ENCODE measurements around the gene PHLDB1. TPM values are rescaled to one million over a fixed set of nuclear protein-coding genes. Genes with fewer than 3 reads are reported as not detected.
"Not testable (repeated sequence)": the region's sequence is repeated elsewhere in the genome, so short reads cannot be mapped to it uniquely, and the experiment has no call there.

PHLDB1 gene
- polyA plus RNA-seq, 1 donor (not counting 4 experiments of a cell fraction or from before 2014, with no cell fraction given) = 35.0 TPM

DNA sequence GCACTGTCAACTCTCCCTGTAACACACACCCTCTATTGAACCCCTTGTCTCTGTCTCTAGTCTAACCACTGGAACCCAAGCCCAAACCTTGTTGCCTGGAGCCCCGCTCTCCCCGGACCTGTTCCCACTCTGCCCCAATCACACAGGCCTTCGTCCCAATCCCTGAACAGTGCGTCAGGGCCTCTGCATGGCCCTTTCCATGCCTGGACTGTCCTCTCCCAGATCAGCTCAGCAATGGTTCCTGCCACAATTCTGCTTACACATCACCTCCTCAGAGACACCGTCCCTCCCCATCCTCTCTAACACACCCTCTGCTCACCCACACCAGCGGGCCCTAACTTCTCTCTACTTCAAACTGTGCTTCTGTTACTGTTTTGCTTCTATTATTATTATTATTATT lies 70.6 kb downstream of the PHLDB1 start:
- Histone ChIP-seq H3K9me3 (ENCODE audit: control insufficient read depth, low read depth, low read length) (peaks cover 2% of the 10 kb centered on the region), H3K4me3 (ENCODE audit: control insufficient read depth in 2 of 3, extremely low read depth in 1 of 3, insufficient read depth in 2 of 3, low read depth in 1 of 3, low read length in 3 of 3) (no peak overlapping the region), H3K4me2 (ENCODE audit: control insufficient read depth, extremely low read depth, insufficient read depth, low read depth, low read length) (no peak overlapping the region), H3K9me1 (ENCODE audit: control insufficient read depth, extremely low read depth, insufficient read depth, low read length) (no peaks in the 10 kb centered on the region), H3K79me2 (ENCODE audit: control insufficient read depth, insufficient read depth, low read length) (no peaks in the 10 kb centered on the region), H2AFZ (ENCODE audit: control insufficient read depth, low read length) (no peak overlapping the region), H3K36me3 (ENCODE audit: control insufficient read depth in 2 of 2, extremely low read depth in 1 of 2, insufficient read depth in 2 of 2, low read length in 2 of 2) (no peaks in the 10 kb centered on the region), H3K27me3 (ENCODE audit: control insufficient read depth, extremely low read depth, insufficient read depth, low read length) (no peaks in the 10 kb centered on the region), H3K4me1 (ENCODE audit: control insufficient read depth, extremely low read depth, insufficient read depth, low read length) (peaks cover 10% of the 10 kb centered on the region), H3K27ac (ENCODE audit: control insufficient read depth, insufficient read depth, low read length) (no peak overlapping the region), H3K9ac (ENCODE audit: control insufficient read depth, extremely low read depth, insufficient read depth, low read length) (no peak overlapping the region), H4K20me1 (ENCODE audit: control insufficient read depth, extremely low read depth, insufficient read depth, low read length) (no peaks in the 10 kb centered on the region)
- FAIRE-seq (no peak), DNase-seq (ENCODE audit: low read depth, low spot score) (no peak)
- TF ChIP-seq EZH2 (IDR thresholded peaks at IDR 0.05; ENCODE audit: low read length) = no peak
- no peak for TF ChIP-seq CTCF (optimal IDR thresholded peaks at IDR 0.05 in 1 of 3, IDR thresholded peaks at IDR 0.05 in 1 of 3, conservative IDR thresholded peaks at IDR 0.05 in 1 of 3; ENCODE audit: extremely low read depth in 1 of 3, insufficient read depth in 2 of 3, low read length in 3 of 3)
- dilution Hi-C loops (cut with MboI; ENCODE audit: extremely low pct_ligation_motif_present, low sequenced_read_pairs) = no loop called here

DNA sequence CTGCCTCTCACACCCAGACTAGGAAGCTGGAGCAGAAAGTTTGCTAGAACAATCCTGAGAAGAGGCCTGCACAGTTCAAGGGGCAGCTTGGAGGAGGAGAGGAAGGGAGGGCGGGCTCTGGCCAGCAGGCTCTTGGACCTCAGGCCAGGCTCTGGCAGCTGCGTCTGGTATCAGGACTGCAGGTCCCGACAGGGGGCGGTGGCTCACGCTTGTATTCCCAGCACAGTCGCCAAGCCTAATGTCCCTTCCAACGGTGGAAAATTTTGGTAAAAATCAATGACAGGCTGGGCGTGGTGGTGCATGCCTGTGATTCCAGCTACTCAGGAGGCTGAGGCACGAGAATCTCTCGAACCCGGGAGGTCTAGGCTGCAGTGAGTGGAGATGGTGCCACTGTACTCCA lies 71.5 kb downstream of the PHLDB1 start:
- H3K9me1 ChIP-seq (ENCODE audit: control insufficient read depth, extremely low read depth, insufficient read depth, low read length); dilution Hi-C loops (cut with MboI; ENCODE audit: extremely low pct_ligation_motif_present, low sequenced_read_pairs); H3K4me2 ChIP-seq (ENCODE audit: control insufficient read depth, extremely low read depth, insufficient read depth, low read depth, low read length); H2AFZ ChIP-seq (ENCODE audit: control insufficient read depth, low read length); H4K20me1 ChIP-seq (ENCODE audit: control insufficient read depth, extremely low read depth, insufficient read depth, low read length); H3K36me3 ChIP-seq (ENCODE audit: control insufficient read depth in 2 of 2, extremely low read depth in 1 of 2, insufficient read depth in 2 of 2, low read length in 2 of 2); H3K27me3 ChIP-seq (ENCODE audit: control insufficient read depth, extremely low read depth, insufficient read depth, low read length); H3K79me2 ChIP-seq (ENCODE audit: control insufficient read depth, insufficient read depth, low read length); DNase-seq (ENCODE audit: low read depth, low spot score); FAIRE-seq; H3K9me3 ChIP-seq (ENCODE audit: control insufficient read depth, low read depth, low read length); H3K9ac ChIP-seq (ENCODE audit: control insufficient read depth, extremely low read depth, insufficient read depth, low read length); H3K27ac ChIP-seq (ENCODE audit: control insufficient read depth, insufficient read depth, low read length); H3K4me3 ChIP-seq (ENCODE audit: control insufficient read depth in 2 of 3, extremely low read depth in 1 of 3, insufficient read depth in 2 of 3, low read depth in 1 of 3, low read length in 3 of 3); H3K4me1 ChIP-seq (ENCODE audit: control insufficient read depth, extremely low read depth, insufficient read depth, low read length): not testable (repeated sequence)
- TF ChIP-seq CTCF (optimal IDR thresholded peaks at IDR 0.05 in 1 of 3, IDR thresholded peaks at IDR 0.05 in 1 of 3, conservative IDR thresholded peaks at IDR 0.05 in 1 of 3; ENCODE audit: extremely low read depth in 1 of 3, insufficient read depth in 2 of 3, low read length in 3 of 3) = peak in 2 of 3 experiments; percentile 9 to 20

All from keratinocyte (primary cell).